Measurements from ENCODE around the gene RASGRP4. TPM values are rescaled to one million over a fixed set of nuclear protein-coding genes. Genes with fewer than 3 reads are reported as not detected.

Gene RASGRP4
- total RNA-seq, 1 donor from 2014 or later = not detected

GRCh38 chr19:38463365-38463764 is 37.3 kb upstream of the RASGRP4 start:
- Mint-ChIP-seq H3K36me3 (ENCODE audit: unreplicated experiment) (peaks cover 22% of the 10 kb centered on the region), H3K27ac (ENCODE audit: unreplicated experiment) (no peak overlapping the region), H3K27me3 (ENCODE audit: unreplicated experiment) (no peaks in the 10 kb centered on the region), H3K9me3 (ENCODE audit: unreplicated experiment) (peaks cover 1% of the 10 kb centered on the region), H3K4me1 (ENCODE audit: low read depth, unreplicated experiment) (no peaks in the 10 kb centered on the region), H3K4me3 (ENCODE audit: unreplicated experiment) (no peak overlapping the region)
- TF ChIP-seq, protein P1, sequence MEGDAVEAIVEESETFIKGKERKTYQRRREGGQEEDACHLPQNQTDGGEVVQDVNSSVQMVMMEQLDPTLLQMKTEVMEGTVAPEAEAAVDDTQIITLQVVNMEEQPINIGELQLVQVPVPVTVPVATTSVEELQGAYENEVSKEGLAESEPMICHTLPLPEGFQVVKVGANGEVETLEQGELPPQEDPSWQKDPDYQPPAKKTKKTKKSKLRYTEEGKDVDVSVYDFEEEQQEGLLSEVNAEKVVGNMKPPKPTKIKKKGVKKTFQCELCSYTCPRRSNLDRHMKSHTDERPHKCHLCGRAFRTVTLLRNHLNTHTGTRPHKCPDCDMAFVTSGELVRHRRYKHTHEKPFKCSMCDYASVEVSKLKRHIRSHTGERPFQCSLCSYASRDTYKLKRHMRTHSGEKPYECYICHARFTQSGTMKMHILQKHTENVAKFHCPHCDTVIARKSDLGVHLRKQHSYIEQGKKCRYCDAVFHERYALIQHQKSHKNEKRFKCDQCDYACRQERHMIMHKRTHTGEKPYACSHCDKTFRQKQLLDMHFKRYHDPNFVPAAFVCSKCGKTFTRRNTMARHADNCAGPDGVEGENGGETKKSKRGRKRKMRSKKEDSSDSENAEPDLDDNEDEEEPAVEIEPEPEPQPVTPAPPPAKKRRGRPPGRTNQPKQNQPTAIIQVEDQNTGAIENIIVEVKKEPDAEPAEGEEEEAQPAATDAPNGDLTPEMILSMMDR (IDR thresholded peaks at IDR 0.05; ENCODE audit: partially characterized antibody, unreplicated experiment) = no peak
- DNase-seq = no peak

DNA sequence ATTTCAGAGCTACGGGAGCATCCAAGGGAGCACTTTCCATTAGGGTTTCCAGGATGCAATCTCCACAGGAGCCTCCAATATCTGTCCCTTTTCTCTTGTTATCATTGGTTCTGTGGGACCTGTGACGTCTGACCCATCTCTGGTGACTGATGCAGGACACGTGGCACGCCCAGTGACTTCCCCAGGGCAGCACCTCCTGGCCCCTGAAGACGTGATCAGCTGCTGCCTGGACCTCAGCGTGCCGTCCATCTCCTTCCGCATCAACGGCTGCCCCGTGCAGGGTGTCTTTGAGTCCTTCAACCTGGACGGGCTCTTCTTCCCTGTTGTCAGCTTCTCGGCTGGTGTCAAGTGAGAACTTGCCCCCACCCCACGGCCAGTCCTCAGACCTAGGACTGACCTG is 33.0 kb upstream of the RASGRP4 start:
- no peak overlapping the region for H3K4me3 Mint-ChIP-seq (ENCODE audit: unreplicated experiment)

DNA sequence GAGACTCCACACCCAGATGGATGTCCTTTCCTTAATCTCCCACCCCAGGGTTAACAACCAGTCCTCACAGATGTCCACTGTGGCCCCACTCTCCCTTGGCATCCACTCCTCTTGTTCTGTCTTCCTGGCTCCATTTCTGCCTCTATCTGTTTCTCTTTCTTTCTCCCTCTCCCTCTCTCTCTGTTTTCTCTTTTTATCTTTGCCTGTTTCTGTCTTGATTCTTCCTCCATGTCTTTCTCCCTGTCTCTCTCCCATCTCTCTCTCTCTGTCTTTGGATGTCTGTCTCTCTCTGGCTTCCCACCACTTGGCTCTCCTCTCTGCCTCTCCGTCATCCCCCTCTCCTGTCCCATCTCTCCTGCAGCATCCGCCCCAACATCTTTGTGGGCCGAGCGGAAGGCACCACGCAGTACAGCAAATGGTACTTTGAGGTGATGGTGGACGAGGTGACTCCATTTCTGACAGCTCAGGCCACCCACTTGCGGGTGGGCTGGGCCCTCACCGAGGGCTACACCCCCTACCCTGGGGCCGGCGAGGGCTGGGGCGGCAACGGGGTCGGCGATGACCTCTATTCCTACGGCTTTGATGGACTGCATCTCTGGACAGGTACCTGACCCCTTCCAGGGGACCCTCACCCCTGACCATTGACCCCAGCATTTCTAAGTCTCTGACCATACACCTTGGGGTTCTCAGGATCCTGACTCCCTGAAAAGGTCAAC is 31.8 kb upstream of the RASGRP4 start:
- peaks cover 1% of the 10 kb centered on the region for H3K27me3 Mint-ChIP-seq (ENCODE audit: unreplicated experiment)
- H3K36me3 Mint-ChIP-seq (ENCODE audit: unreplicated experiment) = peaks cover 19% of the 10 kb centered on the region
- TF ChIP-seq, protein P1 (IDR thresholded peaks at IDR 0.05; ENCODE audit: partially characterized antibody, unreplicated experiment) = no peak
- peaks cover 4% of the 10 kb centered on the region for H3K9me3 Mint-ChIP-seq (ENCODE audit: unreplicated experiment)
- H3K4me1 Mint-ChIP-seq (ENCODE audit: low read depth, unreplicated experiment) = no peaks in the 10 kb centered on the region
- no peak overlapping the region for H3K27ac Mint-ChIP-seq (ENCODE audit: unreplicated experiment)
- no peak for DNase-seq
- H3K4me3 Mint-ChIP-seq (ENCODE audit: unreplicated experiment) = no peak overlapping the region

More for the DNA sequence above, 33.0 kb upstream of the RASGRP4 start:
- Mint-ChIP-seq H3K9me3 (ENCODE audit: unreplicated experiment) (peaks cover 2% of the 10 kb centered on the region), H3K4me1 (ENCODE audit: low read depth, unreplicated experiment) (no peaks in the 10 kb centered on the region), H3K36me3 (ENCODE audit: unreplicated experiment) (peaks cover 19% of the 10 kb centered on the region), H3K27ac (ENCODE audit: unreplicated experiment) (no peak overlapping the region), H3K27me3 (ENCODE audit: unreplicated experiment) (peaks cover 1% of the 10 kb centered on the region)
- DNase-seq = no peak
- TF ChIP-seq, protein P1 (IDR thresholded peaks at IDR 0.05; ENCODE audit: partially characterized antibody, unreplicated experiment) = no peak

- Mint-ChIP-seq H3K9me3 (ENCODE audit: unreplicated experiment) (peaks cover 5% of the 10 kb centered on the region), H3K4me3 (ENCODE audit: unreplicated experiment) (no peak overlapping the region), H3K27ac (ENCODE audit: unreplicated experiment) (no peak overlapping the region), H3K27me3 (ENCODE audit: unreplicated experiment) (peaks cover 1% of the 10 kb centered on the region), H3K4me1 (ENCODE audit: low read depth, unreplicated experiment) (no peaks in the 10 kb centered on the region), H3K36me3 (ENCODE audit: unreplicated experiment) (peaks cover 19% of the 10 kb centered on the region)
- TF ChIP-seq, protein P1 (IDR thresholded peaks at IDR 0.05; ENCODE audit: partially characterized antibody, unreplicated experiment) = no peak
- no peak for DNase-seq
Observed at GRCh38 chr19:38457202-38457601, 31.2 kb upstream of the RASGRP4 start.

DNA sequence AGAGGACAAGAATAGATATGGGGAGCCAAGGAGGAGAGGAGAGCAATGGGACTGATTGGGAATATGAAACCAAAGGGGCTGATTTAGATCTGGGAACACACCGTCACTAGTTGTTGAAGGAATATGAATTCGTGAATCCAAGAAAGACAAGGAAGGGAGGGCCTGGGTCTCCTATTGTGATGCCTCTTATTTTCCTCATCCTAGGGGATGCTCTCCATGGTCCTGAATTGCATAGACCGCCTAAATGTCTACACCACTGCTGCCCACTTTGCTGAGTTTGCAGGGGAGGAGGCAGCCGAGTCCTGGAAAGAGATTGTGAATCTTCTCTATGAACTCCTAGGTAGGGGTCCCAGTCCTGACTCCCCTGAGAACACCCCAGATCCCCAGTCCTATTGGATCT is 29.0 kb upstream of the RASGRP4 start:
- Mint-ChIP-seq H3K9me3 (ENCODE audit: unreplicated experiment) (peaks cover 5% of the 10 kb centered on the region), H3K27me3 (ENCODE audit: unreplicated experiment) (peaks cover 1% of the 10 kb centered on the region), H3K36me3 (ENCODE audit: unreplicated experiment) (peaks cover 22% of the 10 kb centered on the region), H3K27ac (ENCODE audit: unreplicated experiment) (no peak overlapping the region), H3K4me3 (ENCODE audit: unreplicated experiment) (no peak overlapping the region), H3K4me1 (ENCODE audit: low read depth, unreplicated experiment) (no peaks in the 10 kb centered on the region)
- no peak for DNase-seq
- TF ChIP-seq, protein P1 (IDR thresholded peaks at IDR 0.05; ENCODE audit: partially characterized antibody, unreplicated experiment) = no peak

Data from glutamatergic neuron (in vitro differentiated cells).